ENCODE results near the gene TMSB4Y.

GRCh38 chrY:13702276-13702675 is 1.4 kb upstream of the TMSB4Y start:
- TF ChIP-seq, protein P1, sequence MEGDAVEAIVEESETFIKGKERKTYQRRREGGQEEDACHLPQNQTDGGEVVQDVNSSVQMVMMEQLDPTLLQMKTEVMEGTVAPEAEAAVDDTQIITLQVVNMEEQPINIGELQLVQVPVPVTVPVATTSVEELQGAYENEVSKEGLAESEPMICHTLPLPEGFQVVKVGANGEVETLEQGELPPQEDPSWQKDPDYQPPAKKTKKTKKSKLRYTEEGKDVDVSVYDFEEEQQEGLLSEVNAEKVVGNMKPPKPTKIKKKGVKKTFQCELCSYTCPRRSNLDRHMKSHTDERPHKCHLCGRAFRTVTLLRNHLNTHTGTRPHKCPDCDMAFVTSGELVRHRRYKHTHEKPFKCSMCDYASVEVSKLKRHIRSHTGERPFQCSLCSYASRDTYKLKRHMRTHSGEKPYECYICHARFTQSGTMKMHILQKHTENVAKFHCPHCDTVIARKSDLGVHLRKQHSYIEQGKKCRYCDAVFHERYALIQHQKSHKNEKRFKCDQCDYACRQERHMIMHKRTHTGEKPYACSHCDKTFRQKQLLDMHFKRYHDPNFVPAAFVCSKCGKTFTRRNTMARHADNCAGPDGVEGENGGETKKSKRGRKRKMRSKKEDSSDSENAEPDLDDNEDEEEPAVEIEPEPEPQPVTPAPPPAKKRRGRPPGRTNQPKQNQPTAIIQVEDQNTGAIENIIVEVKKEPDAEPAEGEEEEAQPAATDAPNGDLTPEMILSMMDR (IDR thresholded peaks at IDR 0.05), result no peak
- TF ChIP-seq EP300 (IDR thresholded peaks at IDR 0.05) (no peak), POLR2A (IDR thresholded peaks at IDR 0.05) (no peak)

Measured in ovary (tissue), 3 donors.